Effector CD4-positive, alpha-beta T cell (primary cell): ENCODE data around the gene SNPH.
"Not testable (repeated sequence)": the region's sequence is repeated elsewhere in the genome, so short reads cannot be mapped to it uniquely, and the experiment has no call there.

Experiments used
- DNase-seq: peaks from one replicate; pipeline ENCODE4 v3.0.0-alpha.2; 2020

Gene SNPH

DNA sequence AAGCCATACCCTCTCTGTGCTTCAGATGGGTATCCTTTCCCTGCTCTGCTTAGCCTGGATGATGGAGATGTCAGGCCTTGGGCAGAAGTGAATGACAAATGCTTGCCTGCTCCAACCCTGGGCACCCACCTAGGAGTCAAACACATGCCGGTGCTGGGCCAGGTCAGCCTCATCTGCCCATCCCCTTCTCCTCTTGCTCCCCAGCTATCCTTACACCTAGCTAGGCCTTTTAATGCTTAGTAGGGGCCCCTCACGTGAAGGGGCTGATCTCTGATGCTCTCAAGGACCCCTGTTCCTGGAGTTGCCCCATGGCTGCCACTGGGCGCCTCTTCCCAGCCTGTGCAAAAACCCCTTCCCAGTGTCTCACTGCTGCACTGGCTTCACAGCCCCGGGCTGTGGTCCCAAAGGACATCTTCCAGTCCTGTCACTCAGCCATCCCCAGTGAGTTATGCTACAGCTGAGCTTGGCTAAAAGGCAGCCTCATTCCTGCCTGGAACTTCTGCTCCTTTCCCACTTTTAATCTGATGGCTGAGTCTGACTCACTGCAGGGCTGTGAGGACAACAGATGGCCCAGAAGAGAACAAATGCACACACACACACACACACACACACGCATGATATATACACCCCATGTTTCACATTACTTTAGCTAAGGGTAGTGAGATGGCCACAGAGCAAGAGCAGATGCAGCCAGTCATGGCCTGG is 75.6 kb downstream of the SNPH start:
- DNase-seq, result no peak

DNA sequence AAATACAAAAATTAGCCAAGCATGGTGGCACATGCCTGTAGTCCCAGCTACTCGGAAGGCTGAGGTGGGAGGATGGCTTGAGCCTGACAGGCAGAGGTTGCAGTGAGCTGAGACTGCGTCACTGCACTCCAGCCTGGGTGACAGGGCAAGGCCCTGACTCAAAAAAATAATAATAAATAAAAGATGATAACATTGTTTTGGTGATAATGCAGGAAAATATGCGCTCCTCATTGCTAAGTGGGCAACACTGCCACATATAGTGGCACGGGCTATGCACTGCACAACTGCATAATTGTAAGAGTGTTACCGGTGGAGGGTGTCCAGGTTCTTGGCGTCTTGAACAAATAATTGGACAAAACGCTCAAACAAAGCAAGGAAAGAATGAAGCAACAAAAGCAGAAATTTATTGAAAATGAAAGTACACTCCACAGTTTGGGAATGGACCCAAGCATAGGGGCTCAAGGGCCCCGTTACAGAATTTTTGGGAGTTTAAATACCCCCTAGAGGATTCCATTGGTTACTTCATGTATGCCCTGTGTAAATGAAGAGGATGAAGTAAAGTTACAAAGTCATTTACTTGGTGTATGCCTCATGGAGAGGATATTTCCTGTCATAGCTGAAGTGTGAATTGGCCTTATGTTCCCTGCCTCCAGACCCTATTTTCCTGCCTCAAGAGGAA is 77.5 kb downstream of the SNPH start:
- DNase-seq, result not testable (repeated sequence)

DNA sequence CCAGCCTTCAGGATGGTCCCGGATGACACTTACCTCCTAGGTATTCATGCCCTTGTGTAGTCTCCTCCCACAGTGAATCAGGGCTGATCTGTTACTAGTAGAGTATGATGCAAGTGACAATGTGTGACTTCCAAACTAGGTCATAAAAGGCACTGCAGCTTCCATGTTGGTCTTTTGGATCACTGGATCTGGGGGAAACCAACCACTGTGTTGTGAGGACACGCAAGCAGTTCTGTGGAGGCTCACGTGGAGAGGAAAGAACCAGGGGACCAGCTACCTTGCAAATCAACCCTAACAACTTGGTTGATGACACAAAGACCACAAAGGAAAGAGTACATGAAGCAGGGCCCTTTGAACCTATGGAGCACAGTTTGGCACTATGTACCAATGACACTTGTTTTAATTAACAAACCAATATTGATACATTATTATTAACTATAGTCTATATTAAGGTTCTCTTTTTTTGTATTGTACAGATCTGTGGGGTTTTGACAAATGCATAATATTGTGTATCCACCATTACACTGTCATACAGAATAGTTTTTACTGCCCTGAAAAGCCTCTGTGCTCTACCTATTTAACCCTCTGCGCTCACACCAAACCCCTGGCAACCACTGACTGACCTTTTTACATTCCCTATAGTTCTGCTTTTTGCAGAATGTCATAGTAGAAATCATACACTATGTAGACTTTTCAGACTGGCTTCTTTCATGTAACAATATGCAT is 79.1 kb downstream of the SNPH start:
- DNase-seq, result no peak

DNA sequence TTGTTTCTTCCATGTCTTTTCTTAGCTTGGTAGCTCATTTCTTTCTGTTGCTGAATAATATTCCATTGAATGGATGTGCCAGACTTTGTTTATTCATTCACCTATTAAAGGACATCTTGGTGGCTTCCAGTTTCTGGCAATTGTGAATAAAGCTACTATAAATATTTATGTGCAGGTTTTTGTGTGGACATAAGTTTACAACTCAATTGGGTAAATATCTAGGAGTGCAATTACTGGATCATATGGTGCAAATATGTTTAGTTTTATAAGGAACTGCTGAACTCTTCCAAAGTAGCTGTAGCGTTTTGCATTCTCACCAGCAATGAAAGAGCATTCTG is 79.6 kb downstream of the SNPH start:
- DNase-seq, result no peak

DNA sequence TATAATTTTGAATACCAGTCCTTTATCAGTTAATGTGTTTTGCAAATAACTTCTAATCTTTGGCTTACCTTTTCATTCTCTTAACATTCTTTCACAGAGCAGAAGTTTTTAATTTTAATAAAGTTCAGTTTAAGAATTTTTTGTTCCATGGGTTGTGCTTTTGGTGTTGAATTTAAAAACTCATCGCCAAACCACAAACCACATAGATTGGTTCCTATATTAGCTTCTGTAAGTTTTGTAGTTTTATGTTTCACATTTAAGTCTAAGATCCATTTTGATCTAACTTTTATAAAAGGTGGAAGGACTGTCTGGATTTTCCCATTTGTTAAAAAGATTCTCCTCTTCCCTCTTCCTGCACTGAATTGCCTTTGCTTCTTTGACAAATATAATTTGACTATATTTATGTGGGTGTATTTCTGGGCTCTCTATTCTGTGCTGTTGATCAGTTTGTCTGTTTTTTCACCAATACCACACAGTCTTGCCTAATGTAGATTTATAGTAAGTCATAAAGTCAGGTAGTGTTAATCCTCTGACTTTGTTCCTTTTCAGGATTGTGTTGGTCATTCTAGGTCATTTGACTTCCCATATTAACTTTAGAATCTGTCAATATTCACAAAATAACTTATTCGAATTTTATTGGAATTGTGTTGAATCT is 80.3 kb downstream of the SNPH start:
- no peak for DNase-seq

DNA sequence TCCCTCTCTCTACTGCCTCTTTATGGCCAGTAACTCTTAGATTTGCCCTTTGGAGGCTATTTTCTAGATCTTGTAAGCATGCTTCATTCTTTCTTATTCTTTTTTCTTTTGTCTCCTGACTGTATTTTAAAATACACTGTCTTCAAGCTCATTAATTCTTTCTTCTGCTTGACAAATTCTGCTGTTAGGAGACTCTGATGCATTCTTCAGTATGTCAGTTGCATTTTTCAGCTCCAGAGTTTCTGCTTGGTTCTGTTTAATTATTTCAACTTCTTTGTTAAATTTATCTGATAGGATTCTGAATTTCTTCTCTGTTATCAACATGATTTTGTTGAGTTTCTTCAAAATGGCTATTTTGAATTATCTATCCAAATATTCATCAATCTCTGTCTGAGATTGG is 87.9 kb downstream of the SNPH start:
- DNase-seq, result no peak

DNA sequence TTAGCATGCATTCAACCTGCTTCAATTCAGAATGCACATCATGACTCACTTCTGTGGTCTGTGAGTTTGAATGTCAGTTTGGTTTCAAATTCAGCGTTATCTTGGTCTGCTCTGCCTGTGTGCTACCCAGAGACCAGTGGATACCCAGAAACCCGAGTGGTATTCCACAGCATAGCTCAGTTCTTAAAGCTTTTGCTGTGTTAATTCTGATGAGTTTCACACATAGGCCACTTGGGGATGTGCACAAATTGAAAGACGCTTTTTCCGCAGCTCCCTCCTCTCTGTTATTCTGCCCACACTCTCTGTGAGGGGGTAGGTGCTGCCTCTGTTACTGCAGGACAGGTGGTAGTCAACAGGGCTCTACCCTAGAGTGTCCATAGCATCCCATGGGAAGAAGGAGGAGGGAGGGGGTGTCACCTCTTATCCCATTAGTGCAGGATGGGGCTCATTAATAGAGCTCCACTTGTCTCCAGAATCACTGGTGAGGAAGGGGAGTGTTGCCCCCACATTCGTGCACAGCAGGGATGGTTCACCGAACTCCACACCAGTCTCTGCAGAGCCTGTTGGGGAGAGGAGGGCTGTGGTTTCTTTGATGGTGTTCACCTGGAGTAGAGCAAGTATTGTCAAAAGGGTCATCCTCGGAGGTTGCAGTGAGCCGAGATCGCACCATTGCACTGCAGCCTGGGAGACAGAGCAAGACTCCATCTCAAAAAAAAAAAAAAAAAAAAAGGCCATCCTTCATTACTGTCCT is 92.0 kb downstream of the SNPH start:
- DNase-seq, result no peak
